CD14-positive monocyte (primary cell): ENCODE measurements around the gene SPAG9. TPM values are rescaled to one million over a fixed set of nuclear protein-coding genes. Genes with fewer than 3 reads are reported as not detected.

Experiments
- DNase-seq, 3 donors: peaks; one replicate each; pipeline ENCODE4 v3.0.0-alpha.2; 2011 to 2022
- H2AFZ ChIP-seq: 2 replicates; pipeline ENCODE4 v1.6.0; 2012; ENCODE audit warnings: mild to moderate bottlenecking, low read depth, low read length, inconsistent platforms; ENCODE audit not compliant: insufficient read depth, poor library complexity, severe bottlenecking
- H3K27ac ChIP-seq, 2 donors: 1 replicate in 1 of 2; 2 replicates in 1 of 2; pipeline ENCODE4 v1.5.1; 2012 to 2013; ENCODE audit warnings: low read length in 2 of 2, control low read depth in 1 of 2, inconsistent platforms in 1 of 2, low read depth in 1 of 2, mild to moderate bottlenecking in 1 of 2
- H3K27me3 ChIP-seq, 2 donors: one replicate each; pipeline versions ENCODE4 v1.6.0 to v1.6.1; 2011 to 2013; ENCODE audit warnings: low read length in 2 of 2; ENCODE audit not compliant: control insufficient read depth in 2 of 2, insufficient read depth in 2 of 2
- H3K36me3 ChIP-seq, 2 donors: replicated peaks in 1 of 2; 1 replicate in 1 of 2; 2 replicates in 1 of 2; pipeline versions ENCODE4 v1.5.1 to v1.6.1; 2012 to 2013; ENCODE audit warnings: low read length in 2 of 2, control low read depth in 1 of 2, inconsistent platforms in 1 of 2, mild to moderate bottlenecking in 1 of 2; ENCODE audit not compliant: insufficient read depth in 2 of 2, control insufficient read depth in 1 of 2
- H3K4me1 ChIP-seq, 2 donors: 1 replicate in 1 of 2; 2 replicates in 1 of 2; pipeline versions ENCODE4 v1.5.1 to v1.6.1; 2012 to 2013; ENCODE audit warnings: low read length in 2 of 2, control low read depth in 1 of 2, inconsistent platforms in 1 of 2, mild to moderate bottlenecking in 1 of 2, moderate library complexity in 1 of 2; ENCODE audit not compliant: insufficient read depth in 2 of 2, control insufficient read depth in 1 of 2
- H3K4me2 ChIP-seq: replicated peaks from 2 replicates; pipeline ENCODE3; 2012; ENCODE audit warnings: low read length, moderate library complexity, mild to moderate bottlenecking; ENCODE audit not compliant: poor library complexity, severe bottlenecking; ENCODE audit errors: extremely low read depth
- H3K4me3 ChIP-seq, 3 experiments: fragments of 200-600 bp in 1 of 3; sonication (generic) in 1 of 3; replicated peaks in 1 of 3; 1 replicate in 2 of 3; 2 replicates in 1 of 3; pipeline ENCODE4 v1.5.1; 2011 to 2013; ENCODE audit warnings: low read length in 3 of 3, mild to moderate bottlenecking in 3 of 3, control low read depth in 2 of 3, low read depth in 2 of 3, inconsistent platforms in 1 of 3, moderate library complexity in 1 of 3
- H3K79me2 ChIP-seq: 2 replicates; pipeline ENCODE4 v1.6.0; 2012; ENCODE audit warnings: mild to moderate bottlenecking, control low read depth, inconsistent platforms, low read length, moderate library complexity; ENCODE audit not compliant: insufficient read depth
- H3K9ac ChIP-seq: 2 replicates; pipeline ENCODE4 v1.6.0; 2017; ENCODE audit warnings: low read length, mild to moderate bottlenecking; ENCODE audit not compliant: insufficient read depth, poor library complexity, severe bottlenecking
- H3K9me3 ChIP-seq, 2 donors: replicated peaks in 1 of 2; 1 replicate in 1 of 2; 2 replicates in 1 of 2; pipeline versions ENCODE4 v1.5.1 to v1.6.1; 2012 to 2013; ENCODE audit warnings: low read length in 2 of 2, control low read depth in 1 of 2; ENCODE audit not compliant: control insufficient read depth in 1 of 2, insufficient read depth in 1 of 2
- H4K20me1 ChIP-seq: 2 replicates; pipeline ENCODE4 v1.6.0; 2012; ENCODE audit warnings: mild to moderate bottlenecking, low read length, control low read depth, moderate library complexity; ENCODE audit not compliant: insufficient read depth
- H3K27ac Mint-ChIP-seq, 7 donors: one replicate each; pipeline ENCODE4 v1.8.0; 2020; ENCODE audit warnings: mild to moderate bottlenecking in 7 of 7, mixed read lengths in 7 of 7, moderate library complexity in 6 of 7, inconsistent platforms in 2 of 7
- H3K27me3 Mint-ChIP-seq, 3 donors: one replicate each; pipeline ENCODE4 v1.8.0; 2021 to 2022; ENCODE audit warnings: low read depth in 3 of 3, mild to moderate bottlenecking in 3 of 3, mixed read lengths in 3 of 3, moderate library complexity in 3 of 3, inconsistent platforms in 1 of 3
- H3K36me3 Mint-ChIP-seq, 2 donors: one replicate each; pipeline ENCODE4 v1.8.0; 2020; ENCODE audit warnings: mixed read lengths in 2 of 2, inconsistent platforms in 1 of 2, mild to moderate bottlenecking in 1 of 2
- H3K4me1 Mint-ChIP-seq: one replicate; pipeline ENCODE4 v1.8.0; 2020; ENCODE audit warnings: mild to moderate bottlenecking, mixed read lengths
- H3K4me3 Mint-ChIP-seq, 2 donors: one replicate each; pipeline ENCODE4 v1.8.0; 2020; ENCODE audit warnings: mild to moderate bottlenecking in 2 of 2, mixed read lengths in 2 of 2, moderate library complexity in 1 of 2
- H3K9me3 Mint-ChIP-seq, 7 donors: one replicate each; pipeline ENCODE4 v1.8.0; 2020 to 2022; ENCODE audit warnings: mixed read lengths in 7 of 7, mild to moderate bottlenecking in 6 of 7, moderate library complexity in 6 of 7, inconsistent platforms in 2 of 7
- WGBS: methylation state at CpG from one replicate; pipeline ENCODE4 v1.1.5; 2013; ENCODE audit warnings: missing lambda C conversion rate; ENCODE audit not compliant: insufficient coverage; 5-methylcytosine and 5-hydroxymethylcytosine counted together
- intact Hi-C, 2 donors: fragments of 100-400 bp; cut with micrococcal nuclease; formaldehyde crosslinking; loops; one replicate each; pipeline versions ENCODE4 v1.15.0 to v1.15.1; 2023
- polyA plus RNA-seq, 3 donors: library from polyadenylated mRNA; depleted of rRNA in 1 of 3; unstranded in 2 of 3; stranded (reverse) in 1 of 3; fragments of 300-500 nt in 2 of 3; fragments of >200 nt in 1 of 3; fragmentation: Illumina TruSeq in 2 of 3; gene quantifications; 1 replicate in 2 of 3; 2 replicates in 1 of 3; pipeline ENCODE4 v1.2.3, GENCODE V29; 2012 to 2021
- TF ChIP-seq, protein P1 (sequence below): fragments of 200-600 bp; IDR thresholded peaks from one replicate; pipeline ENCODE4 v1.8.0; 2022; ENCODE audit warnings: antibody characterized with exemption, mild to moderate bottlenecking

SPAG9 gene
- polyA plus RNA-seq, 3 donors, result 4.9 to 33.1 (median 8.5) TPM

DNA sequence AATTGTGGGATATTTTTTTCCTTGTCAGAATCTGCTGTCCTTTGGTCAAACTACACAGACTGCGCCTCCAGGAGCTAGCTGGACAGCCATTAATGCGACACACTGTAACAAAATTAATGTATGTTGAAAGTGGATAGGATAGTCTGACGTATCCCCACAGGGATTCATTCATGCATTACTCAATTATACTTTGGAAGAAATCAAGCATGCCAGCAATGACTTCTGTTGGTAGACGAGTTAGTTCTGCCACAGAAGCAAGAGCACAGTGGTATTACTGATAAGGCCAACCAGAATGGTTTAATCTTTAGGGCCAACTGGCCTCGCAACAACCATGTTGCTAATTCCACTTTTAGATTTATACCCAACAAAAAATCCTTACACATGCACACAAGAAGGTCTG is 148.1 kb downstream of the SPAG9 start:
- Histone ChIP-seq H3K36me3 (peaks cover 53 to 88% of the 10 kb centered on the region in 2 donors), H4K20me1 (no peaks in the 10 kb centered on the region), H2AFZ (no peak overlapping the region), H3K4me2 (no peak overlapping the region), H3K4me3 (no peak overlapping the region), H3K4me1 (peaks cover 0 to 7% of the 10 kb centered on the region in 2 donors), H3K27ac (no peak overlapping the region), H3K79me2 (no peaks in the 10 kb centered on the region), H3K9ac (no peak overlapping the region), H3K9me3 (no peaks in the 10 kb centered on the region), H3K27me3 (no peaks in the 10 kb centered on the region)
- WGBS, result 100% methylated on average over 1 of the region's 5 CpGs
- no peak for DNase-seq
- H3K36me3 Mint-ChIP-seq, result peaks cover 74 to 91% of the 10 kb centered on the region in 2 donors
- H3K4me1 Mint-ChIP-seq, result peaks cover 9% of the 10 kb centered on the region
- intact Hi-C loops, result no loop called here
- no peak overlapping the region for H3K4me3 Mint-ChIP-seq
- TF ChIP-seq, protein P1, sequence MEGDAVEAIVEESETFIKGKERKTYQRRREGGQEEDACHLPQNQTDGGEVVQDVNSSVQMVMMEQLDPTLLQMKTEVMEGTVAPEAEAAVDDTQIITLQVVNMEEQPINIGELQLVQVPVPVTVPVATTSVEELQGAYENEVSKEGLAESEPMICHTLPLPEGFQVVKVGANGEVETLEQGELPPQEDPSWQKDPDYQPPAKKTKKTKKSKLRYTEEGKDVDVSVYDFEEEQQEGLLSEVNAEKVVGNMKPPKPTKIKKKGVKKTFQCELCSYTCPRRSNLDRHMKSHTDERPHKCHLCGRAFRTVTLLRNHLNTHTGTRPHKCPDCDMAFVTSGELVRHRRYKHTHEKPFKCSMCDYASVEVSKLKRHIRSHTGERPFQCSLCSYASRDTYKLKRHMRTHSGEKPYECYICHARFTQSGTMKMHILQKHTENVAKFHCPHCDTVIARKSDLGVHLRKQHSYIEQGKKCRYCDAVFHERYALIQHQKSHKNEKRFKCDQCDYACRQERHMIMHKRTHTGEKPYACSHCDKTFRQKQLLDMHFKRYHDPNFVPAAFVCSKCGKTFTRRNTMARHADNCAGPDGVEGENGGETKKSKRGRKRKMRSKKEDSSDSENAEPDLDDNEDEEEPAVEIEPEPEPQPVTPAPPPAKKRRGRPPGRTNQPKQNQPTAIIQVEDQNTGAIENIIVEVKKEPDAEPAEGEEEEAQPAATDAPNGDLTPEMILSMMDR, result no peak
- H3K9me3 Mint-ChIP-seq, result no peaks in the 10 kb centered on the region
- H3K27ac Mint-ChIP-seq, result no peak overlapping the region
- peaks cover 0 to 1% (median 0%) of the 10 kb centered on the region in 3 donors for H3K27me3 Mint-ChIP-seq

DNA sequence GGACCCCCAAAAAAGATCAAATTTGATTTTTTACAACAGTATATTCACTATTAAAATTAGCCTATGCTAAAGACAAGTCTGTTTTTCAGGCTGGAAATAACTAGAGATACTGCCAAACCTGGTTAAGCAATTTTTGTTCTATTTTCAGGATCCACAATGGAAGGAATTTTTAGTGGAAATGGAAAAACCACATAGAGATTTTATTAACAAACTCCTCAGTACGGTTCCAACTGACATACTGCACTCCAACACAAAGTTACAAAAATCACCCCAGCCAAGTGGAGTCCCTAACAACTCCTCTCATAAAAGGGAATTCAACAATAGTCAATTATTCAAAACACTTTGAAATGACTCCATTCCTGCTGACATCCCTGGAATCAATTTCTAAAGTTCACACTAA is 152.9 kb downstream of the SPAG9 start:
- no peaks in the 10 kb centered on the region for H4K20me1 ChIP-seq
- Mint-ChIP-seq H3K4me1 (peaks cover 9% of the 10 kb centered on the region), H3K27ac (no peak overlapping the region), H3K9me3 (no peaks in the 10 kb centered on the region), H3K27me3 (peaks cover 0 to 2% (median 1%) of the 10 kb centered on the region in 3 donors), H3K36me3 (peaks cover 62 to 88% of the 10 kb centered on the region in 2 donors), H3K4me3 (no peak overlapping the region)
- H3K4me1 ChIP-seq, result peaks cover 8 to 9% of the 10 kb centered on the region in 2 donors
- H3K79me2 ChIP-seq, result no peaks in the 10 kb centered on the region
- H3K27ac ChIP-seq, result no peak overlapping the region
- H3K9me3 ChIP-seq, result no peaks in the 10 kb centered on the region
- TF ChIP-seq, protein P1, result no peak
- no peaks in the 10 kb centered on the region for H3K27me3 ChIP-seq
- intact Hi-C loops, result no loop called here
- WGBS, result 86% methylated on average over 1 of the region's 1 CpG
- H2AFZ ChIP-seq, result no peak overlapping the region
- peaks cover 47 to 79% of the 10 kb centered on the region in 2 donors for H3K36me3 ChIP-seq
- H3K4me2 ChIP-seq, result no peak overlapping the region
- H3K4me3 ChIP-seq, result no peak overlapping the region
- no peak overlapping the region for H3K9ac ChIP-seq
- DNase-seq, result no peak
